Epithelial cell of proximal tubule (primary cell): ENCODE results near the gene POU4F3. TPM values are rescaled to one million over a fixed set of nuclear protein-coding genes. Genes with fewer than 3 reads are reported as not detected.

Experiments
- DNase-seq: peaks from one replicate; pipeline ENCODE4 v3.0.0-alpha.2; 2011; ENCODE audit warnings: low read depth
- H3K4me3 ChIP-seq: 2 replicates; pipeline ENCODE4 v1.5.1; 2011; ENCODE audit warnings: low read depth, mild to moderate bottlenecking, low read length
- CTCF ChIP-seq: conservative IDR thresholded peaks from 2 replicates; pipeline ENCODE4 v1.5.1; 2012; ENCODE audit warnings: low read depth, mild to moderate bottlenecking, low read length
- total RNA-seq: library from RNA; depleted of rRNA; stranded (reverse); fragments of >200 nt; gene quantifications from 2 replicates; pipeline ENCODE4 v1.2.3, GENCODE V29; 2015

Gene POU4F3
- total RNA-seq, 1 donor from 2014 or later = not detected

- no peak overlapping the region for H3K4me3 ChIP-seq
- TF ChIP-seq CTCF = no peak
- DNase-seq = no peak
Observed at GRCh38 chr5:146339715-146340259, 1.1 kb downstream of the POU4F3 start.

DNA sequence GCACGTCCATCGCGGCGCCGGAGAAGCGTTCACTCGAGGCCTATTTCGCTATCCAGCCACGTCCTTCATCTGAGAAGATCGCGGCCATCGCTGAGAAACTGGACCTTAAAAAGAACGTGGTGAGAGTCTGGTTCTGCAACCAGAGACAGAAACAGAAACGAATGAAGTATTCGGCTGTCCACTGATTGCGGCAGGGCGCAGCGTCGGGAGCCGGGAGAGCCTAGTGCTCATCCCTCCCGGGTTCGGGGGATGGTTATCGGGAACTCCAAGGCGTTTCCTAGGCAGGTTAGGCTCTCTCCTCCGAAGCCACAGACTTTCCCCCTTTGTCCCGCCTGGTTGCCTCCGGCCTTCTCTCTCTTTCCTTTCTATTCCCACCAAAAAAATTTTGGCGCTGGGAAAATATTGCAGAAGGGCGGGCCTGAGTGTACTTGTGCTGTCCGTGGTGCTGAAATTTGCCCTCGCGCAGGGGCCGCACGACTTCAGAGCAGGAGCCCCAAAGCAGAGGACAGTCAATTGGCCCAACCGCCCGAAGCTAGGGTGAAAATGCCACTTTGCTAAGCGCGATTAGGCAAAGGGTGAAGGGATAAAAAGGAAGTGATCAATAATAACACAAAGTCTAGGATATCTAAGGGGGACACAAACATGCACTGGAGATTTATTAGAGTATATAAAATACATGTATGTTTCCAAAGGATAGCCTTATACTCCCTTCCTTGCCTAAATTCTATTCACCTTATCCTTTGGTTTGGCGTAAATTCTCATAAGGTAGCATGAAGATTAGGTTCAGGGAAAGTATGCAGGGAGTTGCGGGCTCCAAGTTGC lies 1.8 kb downstream of the POU4F3 start:
- no peak overlapping the region for H3K4me3 ChIP-seq
- no peak for TF ChIP-seq CTCF
- DNase-seq = no peak

DNA sequence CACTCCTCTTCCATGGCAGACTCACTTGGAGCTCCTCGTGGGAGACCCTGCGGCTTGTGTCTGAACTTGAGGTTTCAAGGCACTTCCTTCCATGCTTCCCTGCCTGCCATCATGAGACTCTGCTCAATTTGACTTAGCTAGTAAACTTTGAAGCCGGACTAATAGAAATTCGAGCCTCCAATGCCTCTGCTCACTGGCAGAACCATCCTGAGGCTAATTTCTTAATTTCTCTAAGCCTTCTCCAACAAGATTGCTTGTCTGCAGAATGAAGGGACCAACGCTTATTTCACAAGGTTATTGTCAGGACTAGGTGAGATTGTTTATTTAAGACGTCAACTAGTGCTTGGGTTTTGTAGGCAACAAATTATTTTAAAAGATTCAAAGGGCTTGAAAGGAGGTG lies 3.2 kb downstream of the POU4F3 start:
- TF ChIP-seq CTCF = no peak
- H3K4me3 ChIP-seq = no peak overlapping the region
- no peak for DNase-seq

DNA sequence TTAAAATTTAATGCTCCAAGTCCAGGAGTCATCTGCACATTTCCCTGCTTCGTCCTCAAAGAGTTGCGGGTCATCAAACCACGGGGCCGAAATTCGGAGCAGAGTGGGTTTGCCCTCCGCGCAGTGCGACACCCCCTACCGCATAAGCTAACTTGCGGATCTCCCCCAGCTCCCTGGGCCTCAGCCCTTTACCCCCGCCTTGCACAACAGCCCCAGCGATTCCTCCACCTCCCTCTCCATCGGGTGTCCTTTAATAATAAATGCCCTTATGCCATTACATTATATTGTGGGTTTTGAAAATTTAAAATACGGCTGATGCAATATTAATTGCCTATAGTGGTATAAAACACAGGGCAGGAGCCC lies 3.9 kb downstream of the POU4F3 start:
- DNase-seq = no peak
- no peak overlapping the region for H3K4me3 ChIP-seq
- TF ChIP-seq CTCF = no peak

DNA sequence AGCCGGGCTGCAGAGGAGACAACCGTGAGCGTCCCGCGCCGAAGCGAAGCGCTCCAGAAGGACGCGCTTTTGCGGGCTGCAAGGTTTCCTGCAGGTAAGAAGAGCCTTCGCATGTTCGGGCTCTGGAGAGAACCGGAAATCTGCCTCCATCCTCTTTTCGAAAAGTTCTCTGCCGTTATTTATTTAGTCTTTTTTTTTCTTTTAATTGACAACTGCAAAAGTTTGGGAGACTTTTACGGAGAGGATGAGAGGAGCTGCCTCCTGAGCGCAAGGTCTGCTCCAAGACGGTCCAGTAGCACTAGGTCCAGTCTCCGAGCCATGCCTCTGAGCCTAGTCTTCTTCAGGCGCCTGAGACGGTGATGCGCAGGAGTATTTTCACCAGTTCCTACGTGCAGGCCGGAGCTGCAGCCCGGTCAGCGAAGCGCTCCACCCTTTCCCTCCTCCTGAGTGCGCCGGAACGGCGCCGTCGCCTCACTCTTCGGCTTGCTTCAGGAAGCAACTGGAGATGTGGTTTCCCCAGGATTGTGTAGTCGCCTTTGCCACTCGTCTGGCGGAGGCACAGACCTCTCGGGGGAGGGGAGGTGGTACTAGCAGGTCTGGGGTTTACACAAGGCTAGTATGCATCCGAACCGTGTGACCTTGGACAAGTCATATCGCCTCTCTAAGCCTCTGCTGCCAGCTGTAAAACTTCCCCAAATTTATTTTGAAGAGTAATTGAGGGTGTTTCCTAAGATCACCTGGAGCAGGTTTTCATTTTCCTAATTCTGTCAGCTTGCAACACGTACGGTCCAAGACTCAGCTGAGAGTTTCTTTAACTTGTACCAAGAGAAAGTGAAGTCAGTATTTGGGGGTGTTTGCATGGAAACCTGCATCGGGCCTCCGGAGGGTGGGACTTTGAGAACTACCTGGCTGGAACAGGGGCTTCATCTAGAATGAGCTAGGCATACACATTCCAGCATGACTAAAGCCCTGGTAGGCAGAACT lies 4.5 kb downstream of the POU4F3 start:
- no peak for TF ChIP-seq CTCF
- no peak for DNase-seq
- no peak overlapping the region for H3K4me3 ChIP-seq

GRCh38 chr5:146344155-146345118 lies 5.8 kb downstream of the POU4F3 start:
- no peak overlapping the region for H3K4me3 ChIP-seq
- no peak for TF ChIP-seq CTCF
- no peak for DNase-seq
